ENCODE measurements around the gene KIF11.
"Not testable (repeated sequence)": the region's sequence is repeated elsewhere in the genome, so short reads cannot be mapped to it uniquely, and the experiment has no call there.

Gene KIF11

GRCh38 chr10:92641492-92641891, 48.6 kb downstream of the KIF11 start:
- no CpG with 5 or more reads among the region's 1 CpG for WGBS

GRCh38 chr10:92644921-92645320, 52.0 kb downstream of the KIF11 start:
- peaks cover 84% of the 10 kb centered on the region for H3K36me3 ChIP-seq (ENCODE audit: insufficient read depth, low read length)
- no peak overlapping the region for H3K9ac ChIP-seq (ENCODE audit: low read depth, low read length)
- 97% methylated on average over 2 of the region's 2 CpGs for WGBS

More at GRCh38 chr10:92641492-92641891, 48.6 kb downstream of the KIF11 start:
- no peak overlapping the region for H3K27ac ChIP-seq (ENCODE audit: low read depth, low read length)
- no peaks in the 10 kb centered on the region for H3K4me1 ChIP-seq (ENCODE audit: insufficient read depth, low read length)
- no peak overlapping the region for H3K4me3 ChIP-seq (ENCODE audit: low read length)
- peaks cover 82% of the 10 kb centered on the region for H3K36me3 ChIP-seq (ENCODE audit: insufficient read depth, low read length)
- H3K27me3 ChIP-seq (ENCODE audit: insufficient read depth, low read length), result no peaks in the 10 kb centered on the region
- H3K9me3 ChIP-seq (ENCODE audit: insufficient read depth, low read depth, low read length), result no peaks in the 10 kb centered on the region
- no peak overlapping the region for H3K9ac ChIP-seq (ENCODE audit: low read depth, low read length)

GRCh38 chr10:92650864-92651263, 57.9 kb downstream of the KIF11 start:
- not testable (repeated sequence) for H3K27ac ChIP-seq (ENCODE audit: low read depth, low read length); H3K9ac ChIP-seq (ENCODE audit: low read depth, low read length); H3K27me3 ChIP-seq (ENCODE audit: insufficient read depth, low read length); H3K4me1 ChIP-seq (ENCODE audit: insufficient read depth, low read length); H3K9me3 ChIP-seq (ENCODE audit: insufficient read depth, low read depth, low read length); H3K4me3 ChIP-seq (ENCODE audit: low read length)
- WGBS, result 96% methylated on average over 3 of the region's 3 CpGs
- H3K36me3 ChIP-seq (ENCODE audit: insufficient read depth, low read length), result peaks cover 94% of the 10 kb centered on the region

More at GRCh38 chr10:92644921-92645320, 52.0 kb downstream of the KIF11 start:
- Histone ChIP-seq H3K4me1 (ENCODE audit: insufficient read depth, low read length) (no peaks in the 10 kb centered on the region), H3K27me3 (ENCODE audit: insufficient read depth, low read length) (no peaks in the 10 kb centered on the region), H3K9me3 (ENCODE audit: insufficient read depth, low read depth, low read length) (no peaks in the 10 kb centered on the region), H3K4me3 (ENCODE audit: low read length) (no peak overlapping the region), H3K27ac (ENCODE audit: low read depth, low read length) (no peak overlapping the region)

GRCh38 chr10:92655426-92655825, 62.5 kb downstream of the KIF11 start:
- Histone ChIP-seq H3K4me3 (ENCODE audit: low read length) (no peak overlapping the region), H3K4me1 (ENCODE audit: insufficient read depth, low read length) (0 out of 2 replicates have a peak, but pooled peaks cover 5% of the 10 kb centered on the region), H3K9ac (ENCODE audit: low read depth, low read length) (no peak overlapping the region), H3K27ac (ENCODE audit: low read depth, low read length) (no peak overlapping the region), H3K36me3 (ENCODE audit: insufficient read depth, low read length) (peaks cover 49% of the 10 kb centered on the region), H3K9me3 (ENCODE audit: insufficient read depth, low read depth, low read length) (no peaks in the 10 kb centered on the region), H3K27me3 (ENCODE audit: insufficient read depth, low read length) (no peaks in the 10 kb centered on the region)
- whole genome bisulfite sequencing, result 98% methylated on average over 1 of the region's 1 CpG

- Histone ChIP-seq H3K4me1 (ENCODE audit: insufficient read depth, low read length) (0 out of 2 replicates have a peak, but pooled peaks cover 5% of the 10 kb centered on the region), H3K27me3 (ENCODE audit: insufficient read depth, low read length) (no peaks in the 10 kb centered on the region), H3K9ac (ENCODE audit: low read depth, low read length) (no peak overlapping the region), H3K9me3 (ENCODE audit: insufficient read depth, low read depth, low read length) (no peaks in the 10 kb centered on the region), H3K27ac (ENCODE audit: low read depth, low read length) (no peak overlapping the region), H3K36me3 (ENCODE audit: insufficient read depth, low read length) (peaks cover 41% of the 10 kb centered on the region), H3K4me3 (ENCODE audit: low read length) (no peak overlapping the region)
- WGBS, result 86% methylated on average over 7 of the region's 7 CpGs
Observed at GRCh38 chr10:92656266-92656961, 63.5 kb downstream of the KIF11 start.

GRCh38 chr10:92657024-92657423, 64.1 kb downstream of the KIF11 start:
- Histone ChIP-seq H3K27ac (ENCODE audit: low read depth, low read length) (no peak overlapping the region), H3K4me3 (ENCODE audit: low read length) (no peak overlapping the region), H3K36me3 (ENCODE audit: insufficient read depth, low read length) (peaks cover 34% of the 10 kb centered on the region), H3K9ac (ENCODE audit: low read depth, low read length) (no peak overlapping the region), H3K4me1 (ENCODE audit: insufficient read depth, low read length) (0 out of 2 replicates have a peak, but pooled peaks cover 5% of the 10 kb centered on the region), H3K9me3 (ENCODE audit: insufficient read depth, low read depth, low read length) (no peaks in the 10 kb centered on the region; the same call in 1 of the 2 replicates), H3K27me3 (ENCODE audit: insufficient read depth, low read length) (no peaks in the 10 kb centered on the region)
- WGBS, result 98% methylated on average over 5 of the region's 5 CpGs

GRCh38 chr10:92662848-92663247, 69.9 kb downstream of the KIF11 start:
- no peaks in the 10 kb centered on the region for H3K36me3 ChIP-seq (ENCODE audit: insufficient read depth, low read length)
- H3K4me3 ChIP-seq (ENCODE audit: low read length), result no peak overlapping the region
- H3K27me3 ChIP-seq (ENCODE audit: insufficient read depth, low read length), result no peaks in the 10 kb centered on the region
- H3K4me1 ChIP-seq (ENCODE audit: insufficient read depth, low read length), result no peaks in the 10 kb centered on the region
- no peak overlapping the region for H3K9ac ChIP-seq (ENCODE audit: low read depth, low read length)
- no peak overlapping the region for H3K27ac ChIP-seq (ENCODE audit: low read depth, low read length)
- peaks cover 4% of the 10 kb centered on the region; the same call in 1 of the 2 replicates for H3K9me3 ChIP-seq (ENCODE audit: insufficient read depth, low read depth, low read length)

GRCh38 chr10:92664322-92664721, 71.4 kb downstream of the KIF11 start:
- no peak overlapping the region for H3K27ac ChIP-seq (ENCODE audit: low read depth, low read length)
- no peaks in the 10 kb centered on the region for H3K27me3 ChIP-seq (ENCODE audit: insufficient read depth, low read length)
- no peak overlapping the region for H3K4me3 ChIP-seq (ENCODE audit: low read length)
- H3K36me3 ChIP-seq (ENCODE audit: insufficient read depth, low read length), result no peaks in the 10 kb centered on the region
- H3K9me3 ChIP-seq (ENCODE audit: insufficient read depth, low read depth, low read length), result peaks cover 4% of the 10 kb centered on the region; the same call in 1 of the 2 replicates
- H3K4me1 ChIP-seq (ENCODE audit: insufficient read depth, low read length), result no peaks in the 10 kb centered on the region
- H3K9ac ChIP-seq (ENCODE audit: low read depth, low read length), result no peak overlapping the region

GRCh38 chr10:92667078-92667477, 74.1 kb downstream of the KIF11 start:
- peaks cover 4% of the 10 kb centered on the region; the same call in 1 of the 2 replicates for H3K9me3 ChIP-seq (ENCODE audit: insufficient read depth, low read depth, low read length)
- WGBS, result 97% methylated on average over 6 of the region's 6 CpGs

GRCh38 chr10:92677708-92678107, 84.8 kb downstream of the KIF11 start:
- Histone ChIP-seq H3K9ac (ENCODE audit: low read depth, low read length) (no peak overlapping the region), H3K4me1 (ENCODE audit: insufficient read depth, low read length) (no peaks in the 10 kb centered on the region), H3K36me3 (ENCODE audit: insufficient read depth, low read length) (no peaks in the 10 kb centered on the region), H3K27me3 (ENCODE audit: insufficient read depth, low read length) (no peaks in the 10 kb centered on the region), H3K4me3 (ENCODE audit: low read length) (no peak overlapping the region), H3K27ac (ENCODE audit: low read depth, low read length) (no peak overlapping the region), H3K9me3 (ENCODE audit: insufficient read depth, low read depth, low read length) (peaks cover 9% of the 10 kb centered on the region; the same call in 1 of the 2 replicates)

More at GRCh38 chr10:92667078-92667477, 74.1 kb downstream of the KIF11 start:
- Histone ChIP-seq H3K4me1 (ENCODE audit: insufficient read depth, low read length) (no peaks in the 10 kb centered on the region), H3K36me3 (ENCODE audit: insufficient read depth, low read length) (no peaks in the 10 kb centered on the region), H3K9ac (ENCODE audit: low read depth, low read length) (no peak overlapping the region), H3K27me3 (ENCODE audit: insufficient read depth, low read length) (no peaks in the 10 kb centered on the region), H3K27ac (ENCODE audit: low read depth, low read length) (no peak overlapping the region), H3K4me3 (ENCODE audit: low read length) (no peak overlapping the region)

- H3K36me3 ChIP-seq (ENCODE audit: insufficient read depth, low read length), result no peaks in the 10 kb centered on the region
- no peaks in the 10 kb centered on the region for H3K4me1 ChIP-seq (ENCODE audit: insufficient read depth, low read length)
- H3K27ac ChIP-seq (ENCODE audit: low read depth, low read length), result no peak overlapping the region
- peaks cover 9% of the 10 kb centered on the region; the same call in 1 of the 2 replicates for H3K9me3 ChIP-seq (ENCODE audit: insufficient read depth, low read depth, low read length)
- WGBS, result 94% methylated on average over 5 of the region's 5 CpGs
- no peak overlapping the region for H3K9ac ChIP-seq (ENCODE audit: low read depth, low read length)
- no peaks in the 10 kb centered on the region for H3K27me3 ChIP-seq (ENCODE audit: insufficient read depth, low read length)
- H3K4me3 ChIP-seq (ENCODE audit: low read length), result no peak overlapping the region
Observed at GRCh38 chr10:92678206-92678605, 85.3 kb downstream of the KIF11 start.

All from HUES64 (cell line).